GM20000 (cell line): Measurements from ENCODE around the gene USP31.

Experiments
- DNase-seq: peaks from one replicate; pipeline ENCODE4 v3.0.0; 2012; ENCODE audit warnings: low spot score
- CTCF ChIP-seq: IDR thresholded peaks from 2 replicates; pipeline ENCODE4 v1.5.1; 2012; ENCODE audit warnings: mild to moderate bottlenecking, control low read depth; ENCODE audit errors: extremely low read depth, missing control alignments

The USP31 gene

GRCh38 chr16:23185656-23186055, 36.4 kb upstream of the USP31 start:
- no peak for TF ChIP-seq CTCF
- DNase-seq: no peak

- no peak for TF ChIP-seq CTCF
- DNase-seq: no peak
These were observed 34.3 kb upstream of the USP31 start for GRCh38 chr16:23183543-23183862.

GRCh38 chr16:23182679-23183542, 33.7 kb upstream of the USP31 start, which contains the start of gene SCNN1G:
Gene SCNN1G, plus strand, starts transcription at chr16:23182745. Its CDS starts 3,527 bp downstream, at chr16:23186272.
- no peak for DNase-seq
- TF ChIP-seq CTCF: no peak

GRCh38 chr16:23182206-23182678, 33.0 kb upstream of the USP31 start:
- TF ChIP-seq CTCF: peak; percentile 99

GRCh38 chr16:23181506-23181905, 32.3 kb upstream of the USP31 start:
- DNase-seq: no peak
- no peak for TF ChIP-seq CTCF

More at GRCh38 chr16:23182206-23182678, 33.0 kb upstream of the USP31 start:
- DNase-seq: peak; percentile 94

GRCh38 chr16:23175651-23176050, 26.4 kb upstream of the USP31 start:
- TF ChIP-seq CTCF: no peak
- no peak for DNase-seq

GRCh38 chr16:23174622-23175021, 25.4 kb upstream of the USP31 start:
- no peak for DNase-seq
- no peak for TF ChIP-seq CTCF
